Measurements from ENCODE around the gene PARD6A.

Gene PARD6A

DNA sequence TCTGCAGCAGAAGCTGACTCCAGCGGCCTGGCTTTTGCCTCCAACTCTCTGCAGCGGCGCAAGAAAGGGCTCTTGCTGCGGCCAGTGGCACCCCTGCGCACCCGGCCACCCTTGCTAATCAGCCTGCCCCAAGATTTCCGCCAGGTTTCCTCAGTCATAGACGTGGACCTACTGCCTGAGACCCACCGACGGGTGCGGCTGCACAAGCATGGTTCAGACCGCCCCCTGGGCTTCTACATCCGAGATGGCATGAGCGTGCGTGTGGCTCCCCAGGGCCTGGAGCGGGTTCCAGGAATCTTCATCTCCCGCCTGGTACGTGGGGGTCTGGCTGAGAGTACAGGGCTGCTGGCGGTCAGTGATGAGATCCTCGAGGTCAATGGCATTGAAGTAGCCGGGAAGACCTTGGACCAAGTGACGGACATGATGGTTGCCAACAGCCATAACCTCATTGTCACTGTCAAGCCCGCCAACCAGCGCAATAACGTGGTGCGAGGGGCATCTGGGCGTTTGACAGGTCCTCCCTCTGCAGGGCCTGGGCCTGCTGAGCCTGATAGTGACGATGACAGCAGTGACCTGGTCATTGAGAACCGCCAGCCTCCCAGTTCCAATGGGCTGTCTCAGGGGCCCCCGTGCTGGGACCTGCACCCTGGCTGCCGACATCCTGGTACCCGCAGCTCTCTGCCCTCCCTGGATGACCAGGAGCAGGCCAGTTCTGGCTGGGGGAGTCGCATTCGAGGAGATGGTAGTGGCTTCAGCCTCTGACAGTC is 1.3 kb downstream of the PARD6A start:
- TF ChIP-seq, protein P1, sequence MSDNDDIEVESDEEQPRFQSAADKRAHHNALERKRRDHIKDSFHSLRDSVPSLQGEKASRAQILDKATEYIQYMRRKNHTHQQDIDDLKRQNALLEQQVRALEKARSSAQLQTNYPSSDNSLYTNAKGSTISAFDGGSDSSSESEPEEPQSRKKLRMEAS (IDR thresholded peaks at IDR 0.05) = no peak
- TF ChIP-seq EGR1 (IDR thresholded peaks at IDR 0.05) = no peak
- no peak for TF ChIP-seq ZBTB7A (IDR thresholded peaks at IDR 0.05; ENCODE audit: low read depth)

DNA sequence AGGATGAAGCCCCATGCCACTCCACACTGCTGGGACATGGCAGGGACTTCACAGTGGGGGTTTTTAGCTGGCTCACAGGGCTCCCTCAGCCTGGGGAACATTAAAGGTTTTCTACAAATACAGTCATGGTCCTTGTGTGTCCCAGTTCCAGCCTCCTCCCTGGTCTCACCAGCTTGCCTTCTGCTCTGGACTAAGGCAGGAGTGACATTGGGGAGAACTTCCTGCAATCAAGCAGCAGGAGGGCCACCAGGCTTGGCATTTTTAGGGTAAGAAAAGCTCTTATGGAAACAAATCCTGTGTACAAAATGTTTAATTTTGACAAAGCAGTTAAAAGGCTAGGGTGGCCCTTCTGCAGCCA is 1.9 kb downstream of the PARD6A start:
- TF ChIP-seq EGR1 (IDR thresholded peaks at IDR 0.05) = no peak
- TF ChIP-seq, protein P2, sequence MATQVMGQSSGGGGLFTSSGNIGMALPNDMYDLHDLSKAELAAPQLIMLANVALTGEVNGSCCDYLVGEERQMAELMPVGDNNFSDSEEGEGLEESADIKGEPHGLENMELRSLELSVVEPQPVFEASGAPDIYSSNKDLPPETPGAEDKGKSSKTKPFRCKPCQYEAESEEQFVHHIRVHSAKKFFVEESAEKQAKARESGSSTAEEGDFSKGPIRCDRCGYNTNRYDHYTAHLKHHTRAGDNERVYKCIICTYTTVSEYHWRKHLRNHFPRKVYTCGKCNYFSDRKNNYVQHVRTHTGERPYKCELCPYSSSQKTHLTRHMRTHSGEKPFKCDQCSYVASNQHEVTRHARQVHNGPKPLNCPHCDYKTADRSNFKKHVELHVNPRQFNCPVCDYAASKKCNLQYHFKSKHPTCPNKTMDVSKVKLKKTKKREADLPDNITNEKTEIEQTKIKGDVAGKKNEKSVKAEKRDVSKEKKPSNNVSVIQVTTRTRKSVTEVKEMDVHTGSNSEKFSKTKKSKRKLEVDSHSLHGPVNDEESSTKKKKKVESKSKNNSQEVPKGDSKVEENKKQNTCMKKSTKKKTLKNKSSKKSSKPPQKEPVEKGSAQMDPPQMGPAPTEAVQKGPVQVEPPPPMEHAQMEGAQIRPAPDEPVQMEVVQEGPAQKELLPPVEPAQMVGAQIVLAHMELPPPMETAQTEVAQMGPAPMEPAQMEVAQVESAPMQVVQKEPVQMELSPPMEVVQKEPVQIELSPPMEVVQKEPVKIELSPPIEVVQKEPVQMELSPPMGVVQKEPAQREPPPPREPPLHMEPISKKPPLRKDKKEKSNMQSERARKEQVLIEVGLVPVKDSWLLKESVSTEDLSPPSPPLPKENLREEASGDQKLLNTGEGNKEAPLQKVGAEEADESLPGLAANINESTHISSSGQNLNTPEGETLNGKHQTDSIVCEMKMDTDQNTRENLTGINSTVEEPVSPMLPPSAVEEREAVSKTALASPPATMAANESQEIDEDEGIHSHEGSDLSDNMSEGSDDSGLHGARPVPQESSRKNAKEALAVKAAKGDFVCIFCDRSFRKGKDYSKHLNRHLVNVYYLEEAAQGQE (IDR thresholded peaks at IDR 0.05; ENCODE audit: low read depth) = no peak

DNA sequence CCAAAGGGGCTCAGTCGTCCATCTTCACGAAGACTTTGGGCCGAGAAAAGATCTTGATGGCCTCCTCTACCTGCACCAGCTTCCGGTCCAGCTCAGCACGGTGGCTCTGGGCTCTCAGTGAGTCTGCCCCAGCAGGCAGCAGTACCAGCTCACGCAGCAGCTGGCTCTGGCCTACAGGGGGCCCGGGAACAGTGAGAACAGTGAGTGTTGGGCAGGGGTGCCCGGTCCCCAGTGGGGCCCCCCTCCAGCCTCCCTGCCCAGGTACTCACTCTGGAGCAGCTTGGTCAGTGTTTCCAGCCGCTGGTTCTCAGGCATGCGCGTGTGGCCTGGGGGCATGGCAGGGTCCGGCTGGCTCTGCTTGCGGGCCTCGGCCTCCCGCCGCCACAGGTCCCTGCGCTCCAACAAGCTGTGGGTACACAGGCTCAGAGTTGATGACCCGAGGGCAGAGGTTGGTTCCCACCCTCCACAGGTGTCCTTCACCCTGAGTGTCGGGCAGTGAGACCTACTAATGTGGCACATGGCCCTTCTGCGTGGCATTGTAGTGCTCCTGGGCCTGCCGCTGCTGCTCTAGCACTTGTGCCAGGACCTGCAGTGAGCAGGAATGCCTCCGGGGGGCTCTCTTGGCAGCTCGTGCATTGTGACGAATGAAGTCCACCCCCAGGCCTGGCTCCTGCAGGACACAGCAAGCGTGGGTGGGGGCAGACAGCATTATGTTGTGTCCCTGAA is 2.6 kb downstream of the PARD6A start:
- TF ChIP-seq RAD21 (IDR thresholded peaks at IDR 0.05; ENCODE audit: low read depth) (peak; percentile 45), EP300 (IDR thresholded peaks at IDR 0.05; ENCODE audit: borderline replicate concordance) (no peak)

DNA sequence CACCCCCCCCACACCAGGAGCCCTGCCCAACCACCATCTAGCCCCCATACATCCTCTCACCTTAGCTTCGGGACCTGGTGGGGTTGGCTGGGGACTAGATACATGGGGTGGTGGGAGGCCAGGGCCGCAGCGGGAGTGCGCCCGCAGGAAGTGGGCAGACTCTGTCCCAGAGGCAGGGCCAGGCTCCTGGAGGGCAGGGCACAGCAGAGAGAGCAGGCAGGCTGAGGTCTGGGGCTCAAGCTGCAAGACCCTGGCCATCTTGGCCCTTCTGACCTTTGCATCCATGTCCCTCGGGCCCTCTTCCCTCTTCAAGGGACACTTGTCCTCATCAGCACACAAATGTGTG is 3.1 kb downstream of the PARD6A start:
- no peak for TF ChIP-seq NFIC (IDR thresholded peaks at IDR 0.05)
- no peak for TF ChIP-seq TCF12 (IDR thresholded peaks at IDR 0.05; ENCODE audit: low read depth)
- no peak for TF ChIP-seq CREB1 (IDR thresholded peaks at IDR 0.05; ENCODE audit: low read depth)
- no peak for TF ChIP-seq CEBPB (IDR thresholded peaks at IDR 0.05)
- TF ChIP-seq ZBTB7A (IDR thresholded peaks at IDR 0.05; ENCODE audit: low read depth) = no peak

DNA sequence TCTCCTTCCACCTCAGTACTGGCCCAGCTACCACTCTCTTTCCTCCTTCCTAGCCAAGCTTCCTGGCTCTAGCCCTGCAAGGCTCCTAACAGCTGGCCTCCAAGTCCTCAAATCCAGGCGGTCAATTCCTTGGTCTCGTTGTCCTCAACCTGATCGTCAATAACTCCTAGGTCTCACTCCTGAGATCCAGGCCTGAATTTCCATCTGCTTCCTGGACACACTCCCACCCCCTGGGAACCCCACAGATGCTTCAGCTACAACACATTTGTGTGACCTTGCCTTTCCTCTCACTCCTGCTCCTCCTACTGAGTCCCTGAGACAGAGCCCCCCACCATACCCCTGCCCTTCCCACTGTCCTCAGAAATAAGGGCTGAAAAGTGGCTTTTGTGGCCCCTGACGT is 3.5 kb downstream of the PARD6A start:
- TF ChIP-seq NFIC (IDR thresholded peaks at IDR 0.05) (no peak), ZBTB7A (IDR thresholded peaks at IDR 0.05; ENCODE audit: low read depth) (no peak), FOXM1 (IDR thresholded peaks at IDR 0.05; ENCODE audit: borderline replicate concordance, low read depth) (no peak), TCF12 (IDR thresholded peaks at IDR 0.05; ENCODE audit: low read depth) (no peak), CEBPB (IDR thresholded peaks at IDR 0.05) (no peak), CREB1 (IDR thresholded peaks at IDR 0.05; ENCODE audit: low read depth) (no peak), TEAD4 (IDR thresholded peaks at IDR 0.05) (no peak), EGR1 (IDR thresholded peaks at IDR 0.05) (no peak)
- TF ChIP-seq, protein P3, sequence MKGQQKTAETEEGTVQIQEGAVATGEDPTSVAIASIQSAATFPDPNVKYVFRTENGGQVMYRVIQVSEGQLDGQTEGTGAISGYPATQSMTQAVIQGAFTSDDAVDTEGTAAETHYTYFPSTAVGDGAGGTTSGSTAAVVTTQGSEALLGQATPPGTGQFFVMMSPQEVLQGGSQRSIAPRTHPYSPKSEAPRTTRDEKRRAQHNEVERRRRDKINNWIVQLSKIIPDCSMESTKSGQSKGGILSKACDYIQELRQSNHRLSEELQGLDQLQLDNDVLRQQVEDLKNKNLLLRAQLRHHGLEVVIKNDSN (IDR thresholded peaks at IDR 0.05) = no peak

DNA sequence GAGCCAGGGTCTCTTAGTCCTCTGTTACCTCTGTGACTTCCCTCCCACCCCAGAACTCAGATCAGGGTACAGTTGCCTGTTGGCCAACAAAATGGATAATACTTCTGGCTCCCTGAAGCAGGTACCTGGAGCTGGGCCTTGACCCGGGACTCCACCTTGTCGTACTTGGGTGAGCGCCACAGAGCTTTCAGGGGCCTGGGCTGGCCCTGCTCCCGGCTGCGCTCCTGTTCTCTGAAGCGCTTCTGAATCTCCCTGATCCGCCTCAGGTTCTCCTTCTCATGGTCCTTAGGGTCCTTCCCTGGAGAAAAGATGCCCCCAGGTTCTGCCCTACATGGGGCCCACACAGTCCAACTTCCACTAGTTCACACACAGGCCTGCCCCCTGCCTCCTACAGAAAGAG is 4.1 kb downstream of the PARD6A start:
- TF ChIP-seq ZBTB7A (IDR thresholded peaks at IDR 0.05; ENCODE audit: low read depth) (no peak), EP300 (IDR thresholded peaks at IDR 0.05; ENCODE audit: borderline replicate concordance) (no peak), EGR1 (IDR thresholded peaks at IDR 0.05) (no peak), RAD21 (IDR thresholded peaks at IDR 0.05; ENCODE audit: low read depth) (no peak), NFIC (IDR thresholded peaks at IDR 0.05) (no peak), FOXM1 (IDR thresholded peaks at IDR 0.05; ENCODE audit: borderline replicate concordance, low read depth) (no peak), TEAD4 (IDR thresholded peaks at IDR 0.05) (no peak)
- TF ChIP-seq, protein P2 (IDR thresholded peaks at IDR 0.05; ENCODE audit: low read depth) = no peak

DNA sequence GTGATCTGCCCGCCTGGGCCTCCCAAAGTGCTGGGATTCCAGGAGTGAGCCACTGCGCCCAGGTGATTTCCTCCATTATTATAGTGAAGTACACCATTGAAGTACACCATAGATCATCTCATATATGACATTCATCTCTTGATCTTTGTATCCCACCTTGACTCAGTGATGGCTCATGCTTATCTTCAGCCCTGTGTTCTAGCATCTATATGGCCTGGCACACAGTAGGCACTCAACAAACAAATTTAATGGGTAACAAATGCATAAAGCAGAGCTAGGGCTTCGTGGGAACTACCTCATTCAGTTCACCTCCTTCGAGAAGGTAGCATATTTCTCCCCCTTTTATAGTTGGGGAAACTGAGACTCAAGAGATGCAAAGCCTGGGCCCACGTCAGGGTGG is 4.8 kb downstream of the PARD6A start:
- no peak for TF ChIP-seq ZBTB7A (IDR thresholded peaks at IDR 0.05; ENCODE audit: low read depth)
- TF ChIP-seq, protein P3 (IDR thresholded peaks at IDR 0.05) = no peak
- no peak for TF ChIP-seq FOXM1 (IDR thresholded peaks at IDR 0.05; ENCODE audit: borderline replicate concordance, low read depth)
- no peak for TF ChIP-seq NFIC (IDR thresholded peaks at IDR 0.05)
- TF ChIP-seq TEAD4 (IDR thresholded peaks at IDR 0.05) = no peak
